Colonic mucosa (tissue), 4 donors: Measurements from ENCODE around the gene ACOX3. TPM values are rescaled to one million over a fixed set of nuclear protein-coding genes. Genes with fewer than 3 reads are reported as not detected.

Source experiments
- DNase-seq: peaks from one replicate; pipeline ENCODE4 v3.0.0-alpha.2; 2020
- H3K27ac ChIP-seq: fragments of 200-600 bp; one replicate; pipeline ENCODE4 v1.8.0; 2021
- H3K27me3 ChIP-seq: fragments of 200-600 bp; one replicate; pipeline ENCODE4 v1.8.0; 2021
- H3K36me3 ChIP-seq: fragments of 200-600 bp; one replicate; pipeline ENCODE4 v1.8.0; 2021
- H3K4me1 ChIP-seq: fragments of 200-600 bp; one replicate; pipeline ENCODE4 v1.8.0; 2021; ENCODE audit warnings: mild to moderate bottlenecking
- H3K4me3 ChIP-seq: fragments of 200-600 bp; one replicate; pipeline ENCODE4 v1.8.0; 2021
- H3K9ac ChIP-seq, 2 donors: one replicate each; pipeline ENCODE4 v1.7.0; 2013; ENCODE audit warnings: control low read depth in 2 of 2, low read depth in 2 of 2, low read length in 2 of 2
- H3K9me3 ChIP-seq: fragments of 200-600 bp; one replicate; pipeline ENCODE4 v1.8.0; 2021
- CTCF ChIP-seq: fragments of 200-600 bp; IDR thresholded peaks from one replicate; pipeline ENCODE4 v1.8.0; 2022; ENCODE audit warnings: antibody characterized with exemption, mild to moderate bottlenecking
- intact Hi-C: fragments of 100-400 bp; cut with DNase I; formaldehyde crosslinking; loops from one replicate; pipeline ENCODE4 v1.14.1; 2022
- total RNA-seq, 2 donors: library from RNA; stranded (reverse); fragmentation: NEBNext Ultra II Directional in 1 of 2; extraction: Animal tissue kit (Norgen Biotek cat#: 25700) in 1 of 2; gene quantifications; one replicate each; pipeline ENCODE4 v1.2.1, GENCODE V29; 2021
- donor health status: healthy.
- donor health status: DM: no; HTN: no; CAD: no.
- donor health status: DM: no; HTN: no; CAD: no.

ACOX3 gene
- total RNA-seq, 2 donors from 2014 or later: 19.9 to 26.1 TPM

GRCh38 chr4:8442596-8443358 lies 2.3 kb upstream of the ACOX3 start:
- H3K4me1 ChIP-seq: peaks cover 9% of the 10 kb centered on the region
- no peak for DNase-seq
- H3K27me3 ChIP-seq: no peaks in the 10 kb centered on the region
- intact Hi-C loops: no loop called here
- no peaks in the 10 kb centered on the region for H3K36me3 ChIP-seq
- no peak for TF ChIP-seq CTCF
- no peaks in the 10 kb centered on the region for H3K9me3 ChIP-seq
- no peak overlapping the region for H3K27ac ChIP-seq
- no peak overlapping the region for H3K9ac ChIP-seq
- no peak overlapping the region for H3K4me3 ChIP-seq

- Histone ChIP-seq H3K4me1 (peaks cover 9% of the 10 kb centered on the region), H3K9me3 (no peaks in the 10 kb centered on the region), H3K4me3 (peak overlapping the region; percentile 99), H3K27me3 (no peaks in the 10 kb centered on the region), H3K9ac (peak overlapping the region; percentile 75 to 91), H3K36me3 (no peaks in the 10 kb centered on the region), H3K27ac (no peak overlapping the region)
- intact Hi-C loops: no loop called here
- no peak for DNase-seq
- no peak for TF ChIP-seq CTCF
Measured at GRCh38 chr4:8441499-8442091, 1.1 kb upstream of the ACOX3 start.

DNA sequence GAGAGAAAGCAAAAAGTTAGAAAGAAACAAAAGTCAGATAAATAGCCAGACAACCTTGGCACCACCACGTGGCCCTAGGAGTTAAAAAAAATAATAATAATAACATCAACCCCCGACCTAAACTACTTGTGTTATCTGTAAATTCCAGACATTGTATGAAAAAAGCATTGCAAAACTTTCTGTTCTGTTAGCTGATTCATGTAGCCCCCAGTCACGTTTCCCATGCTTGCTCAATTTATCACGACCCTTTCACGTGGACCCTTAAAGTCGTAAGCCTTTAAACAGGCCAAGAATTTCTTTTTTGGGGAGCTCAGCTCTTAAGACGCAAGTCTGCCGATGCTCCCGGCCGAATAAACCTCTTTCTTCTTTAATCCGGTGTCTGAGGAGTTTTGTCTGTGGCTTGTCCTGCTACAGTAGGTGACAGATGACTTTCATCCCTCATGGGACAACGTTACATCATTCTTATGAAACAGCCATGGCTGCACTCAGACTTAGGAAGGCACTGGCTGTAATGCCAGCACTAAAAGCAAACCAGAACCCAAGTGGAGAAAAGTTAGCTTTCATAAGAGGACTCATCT lies 520 bp downstream of the ACOX3 start:
- peaks cover 9% of the 10 kb centered on the region for H3K4me1 ChIP-seq
- no peak for DNase-seq
- intact Hi-C loops: no loop called here

GRCh38 chr4:8439168-8439567 lies 1.4 kb downstream of the ACOX3 start:
- Histone ChIP-seq H3K27me3 (no peaks in the 10 kb centered on the region), H3K27ac (peak overlapping the region; percentile 92), H3K9me3 (no peaks in the 10 kb centered on the region), H3K36me3 (no peaks in the 10 kb centered on the region), H3K4me1 (peaks cover 9% of the 10 kb centered on the region), H3K9ac (no peak overlapping the region), H3K4me3 (no peak overlapping the region)
- no peak for TF ChIP-seq CTCF
- DNase-seq: no peak
- intact Hi-C loops: no loop called here

More for the DNA sequence above, 520 bp downstream of the ACOX3 start:
- no peak for TF ChIP-seq CTCF
- no peaks in the 10 kb centered on the region for H3K9me3 ChIP-seq
- peak overlapping the region; percentile 99 for H3K4me3 ChIP-seq
- no peaks in the 10 kb centered on the region for H3K36me3 ChIP-seq
- H3K27me3 ChIP-seq: no peaks in the 10 kb centered on the region
- peak overlapping the region; percentile 92 for H3K27ac ChIP-seq
- H3K9ac ChIP-seq: peak overlapping the region; percentile 73 to 91

- no peaks in the 10 kb centered on the region for H3K9me3 ChIP-seq
- DNase-seq: no peak
- no peaks in the 10 kb centered on the region for H3K27me3 ChIP-seq
- no peak overlapping the region for H3K9ac ChIP-seq
- no peak overlapping the region for H3K27ac ChIP-seq
- intact Hi-C loops: no loop called here
- H3K4me1 ChIP-seq: peaks cover 9% of the 10 kb centered on the region
- no peaks in the 10 kb centered on the region for H3K36me3 ChIP-seq
- no peak for TF ChIP-seq CTCF
- no peak overlapping the region for H3K4me3 ChIP-seq
Measured at GRCh38 chr4:8438743-8439142, 1.8 kb downstream of the ACOX3 start.
